ENCODE results near the gene ANKRD52.

ANKRD52 gene

DNA sequence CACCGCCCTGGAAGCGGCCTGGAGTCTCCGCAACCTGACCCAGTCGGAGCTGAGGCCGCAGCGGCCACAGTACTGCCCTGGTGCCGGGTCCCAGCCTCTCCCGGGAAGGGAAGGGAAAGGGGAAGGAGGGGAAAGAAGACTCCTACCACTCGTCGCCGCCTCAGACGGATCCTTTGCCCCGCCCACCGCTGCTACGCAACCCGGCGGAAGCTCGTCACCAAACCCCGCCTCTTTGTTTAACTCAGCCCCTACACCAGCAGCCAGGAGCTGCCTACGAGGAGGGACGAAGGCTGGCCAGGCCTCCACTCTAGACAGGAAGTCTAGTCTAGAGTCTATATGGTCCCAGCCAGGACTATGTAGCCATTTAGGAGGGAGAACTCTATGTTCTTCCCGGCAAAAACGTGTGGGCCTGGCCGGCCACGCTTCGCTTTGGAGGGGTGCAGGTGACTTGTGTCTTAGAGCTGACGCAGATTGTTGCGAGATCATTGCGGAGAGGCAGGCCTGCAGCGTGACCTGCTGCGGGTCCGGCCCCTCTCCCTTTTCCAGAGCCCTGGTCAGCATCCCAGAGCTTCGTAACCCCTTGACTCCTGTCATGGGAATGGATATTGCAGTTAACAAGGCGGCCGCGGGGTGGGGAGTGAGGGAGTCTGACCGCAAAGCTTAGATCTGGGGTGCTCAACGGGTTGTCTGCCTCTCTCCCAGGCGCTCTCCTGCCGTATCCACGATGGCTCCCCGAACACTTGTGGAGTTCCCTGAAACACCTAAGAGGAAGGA, 36.2 kb downstream of the ANKRD52 start, which contains the start of gene RNF41:
TSS of gene RNF41 (minus strand) at position 166 of the 774 bp plus-strand sequence. CDS start 7,875 bp downstream, outside the sequence.
- peaks cover 13% of the 10 kb centered on the region; the same call in 1 of the 2 replicates for H3K4me1 ChIP-seq (ENCODE audit: insufficient read depth, low read length)
- peak within 1 kb of the TSS; percentile 95 for H3K4me3 ChIP-seq (ENCODE audit: low read length)
- peak within 1 kb of the TSS; percentile 94 for H3K9ac ChIP-seq (ENCODE audit: low read depth, low read length)
- H3K27ac ChIP-seq (ENCODE audit: low read length) = peak within 1 kb of the TSS; percentile 93
- no peaks in the 10 kb centered on the region for H3K27me3 ChIP-seq (ENCODE audit: insufficient read depth, low read length)
- H3K36me3 ChIP-seq (ENCODE audit: insufficient read depth, low read depth, low read length) = peaks cover 11% of the 10 kb centered on the region; the same call in 1 of the 2 replicates
- H3K9me3 ChIP-seq (ENCODE audit: insufficient read depth, low read depth, low read length) = no peaks in the 10 kb centered on the region

- peaks cover 15% of the 10 kb centered on the region for H3K36me3 ChIP-seq (ENCODE audit: insufficient read depth, low read depth, low read length)
- H3K27ac ChIP-seq (ENCODE audit: low read length) = peak overlapping the region; percentile 86
- no peaks in the 10 kb centered on the region for H3K27me3 ChIP-seq (ENCODE audit: insufficient read depth, low read length)
- H3K9me3 ChIP-seq (ENCODE audit: insufficient read depth, low read depth, low read length) = no peaks in the 10 kb centered on the region
- peak overlapping the region; percentile 94 for H3K9ac ChIP-seq (ENCODE audit: low read depth, low read length)
- H3K4me3 ChIP-seq (ENCODE audit: low read length) = peak overlapping the region; percentile 95
- H3K4me1 ChIP-seq (ENCODE audit: insufficient read depth, low read length) = peaks cover 13% of the 10 kb centered on the region; the same call in 1 of the 2 replicates
These were observed 36.9 kb downstream of the ANKRD52 start for GRCh38 chr12:56221232-56221756.

- H3K36me3 ChIP-seq (ENCODE audit: insufficient read depth, low read depth, low read length) = peaks cover 16% of the 10 kb centered on the region
- peaks cover 13% of the 10 kb centered on the region; the same call in 1 of the 2 replicates for H3K4me1 ChIP-seq (ENCODE audit: insufficient read depth, low read length)
- H3K4me3 ChIP-seq (ENCODE audit: low read length) = peak overlapping the region; percentile 95
- peak overlapping the region; percentile 86 for H3K27ac ChIP-seq (ENCODE audit: low read length)
- H3K9me3 ChIP-seq (ENCODE audit: insufficient read depth, low read depth, low read length) = no peaks in the 10 kb centered on the region
- no peaks in the 10 kb centered on the region for H3K27me3 ChIP-seq (ENCODE audit: insufficient read depth, low read length)
- peak overlapping the region; percentile 94 for H3K9ac ChIP-seq (ENCODE audit: low read depth, low read length)
These were observed 37.5 kb downstream of the ANKRD52 start for GRCh38 chr12:56220611-56221231.

DNA sequence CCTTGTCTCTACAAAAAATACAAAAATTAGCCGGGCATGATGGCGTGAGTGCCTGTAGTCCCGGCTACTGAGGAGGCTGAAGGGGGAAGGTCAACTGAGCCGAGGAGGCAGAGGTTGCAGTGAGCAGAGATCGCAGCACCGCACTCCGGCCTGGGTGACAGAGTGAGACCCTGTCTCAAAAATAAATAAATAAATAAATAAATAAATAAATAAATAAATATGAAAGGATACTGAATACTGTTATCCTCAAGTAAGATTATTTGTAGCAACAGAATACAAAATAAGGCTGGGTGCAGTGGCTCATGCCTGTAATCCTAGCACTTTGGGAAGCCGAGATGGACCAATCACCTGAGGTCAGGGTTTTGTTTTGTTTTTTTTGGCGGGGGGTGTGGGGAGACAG, 38.3 kb downstream of the ANKRD52 start:
- H3K4me3 ChIP-seq (ENCODE audit: low read length) = no peak overlapping the region
- H3K27ac ChIP-seq (ENCODE audit: low read length) = no peak overlapping the region
- H3K27me3 ChIP-seq (ENCODE audit: insufficient read depth, low read length) = no peaks in the 10 kb centered on the region
- H3K4me1 ChIP-seq (ENCODE audit: insufficient read depth, low read length) = peaks cover 13% of the 10 kb centered on the region; the same call in 1 of the 2 replicates
- no peak overlapping the region for H3K9ac ChIP-seq (ENCODE audit: low read depth, low read length)
- no peaks in the 10 kb centered on the region for H3K9me3 ChIP-seq (ENCODE audit: insufficient read depth, low read depth, low read length)
- H3K36me3 ChIP-seq (ENCODE audit: insufficient read depth, low read depth, low read length) = peaks cover 22% of the 10 kb centered on the region

DNA sequence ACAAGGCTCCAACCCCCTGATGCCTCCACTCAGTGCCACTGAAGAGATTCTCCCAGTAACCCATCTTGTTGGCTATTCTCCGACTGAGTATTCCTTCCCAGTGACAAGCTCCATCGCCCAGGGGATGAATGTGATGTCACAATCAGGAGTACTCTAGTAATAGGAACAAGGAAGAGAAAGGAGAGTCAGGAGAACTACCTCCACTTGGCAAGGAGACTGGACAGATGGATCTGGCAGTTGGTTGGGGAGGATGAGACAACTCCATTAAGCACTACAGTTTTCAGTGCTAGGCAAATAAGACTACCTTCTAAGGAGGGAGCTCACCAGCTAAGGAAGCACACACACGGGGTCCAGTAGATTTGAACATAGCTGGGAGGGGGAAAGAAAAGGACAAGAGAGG, 41.7 kb downstream of the ANKRD52 start:
- no peak overlapping the region for H3K4me3 ChIP-seq (ENCODE audit: low read length)
- H3K27me3 ChIP-seq (ENCODE audit: insufficient read depth, low read length) = no peaks in the 10 kb centered on the region
- no peaks in the 10 kb centered on the region for H3K9me3 ChIP-seq (ENCODE audit: insufficient read depth, low read depth, low read length)
- no peak overlapping the region for H3K9ac ChIP-seq (ENCODE audit: low read depth, low read length)
- H3K27ac ChIP-seq (ENCODE audit: low read length) = no peak overlapping the region
- peaks cover 3% of the 10 kb centered on the region; the same call in 1 of the 2 replicates for H3K4me1 ChIP-seq (ENCODE audit: insufficient read depth, low read length)
- H3K36me3 ChIP-seq (ENCODE audit: insufficient read depth, low read depth, low read length) = peaks cover 56% of the 10 kb centered on the region

DNA sequence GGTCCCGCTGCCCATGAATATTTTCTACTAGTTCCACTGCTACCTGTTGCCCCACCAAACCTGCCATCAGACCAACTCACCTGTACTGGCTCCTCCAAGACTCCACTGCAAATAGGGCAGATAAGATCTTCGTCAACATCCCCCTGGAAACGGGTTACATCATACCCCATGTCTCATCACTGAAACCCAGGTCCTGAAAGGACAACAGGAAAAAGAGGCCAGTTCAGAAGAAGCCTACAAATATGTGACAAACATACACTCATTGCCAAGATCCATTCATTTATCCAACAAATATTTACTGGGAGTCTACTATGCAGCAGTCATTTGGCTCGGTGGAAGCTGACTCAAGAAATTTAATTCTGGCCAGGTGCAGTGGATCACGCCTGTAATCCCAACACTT, 44.3 kb downstream of the ANKRD52 start:
- H3K9me3 ChIP-seq (ENCODE audit: insufficient read depth, low read depth, low read length) = no peaks in the 10 kb centered on the region
- no peaks in the 10 kb centered on the region for H3K4me1 ChIP-seq (ENCODE audit: insufficient read depth, low read length)
- no peaks in the 10 kb centered on the region for H3K27me3 ChIP-seq (ENCODE audit: insufficient read depth, low read length)
- H3K4me3 ChIP-seq (ENCODE audit: low read length) = no peak overlapping the region
- H3K27ac ChIP-seq (ENCODE audit: low read length) = no peak overlapping the region
- peaks cover 78% of the 10 kb centered on the region for H3K36me3 ChIP-seq (ENCODE audit: insufficient read depth, low read depth, low read length)
- H3K9ac ChIP-seq (ENCODE audit: low read depth, low read length) = no peak overlapping the region

- H3K36me3 ChIP-seq (ENCODE audit: insufficient read depth, low read depth, low read length) = peaks cover 84% of the 10 kb centered on the region
- H3K4me1 ChIP-seq (ENCODE audit: insufficient read depth, low read length) = no peaks in the 10 kb centered on the region
- H3K27ac ChIP-seq (ENCODE audit: low read length) = no peak overlapping the region
- no peak overlapping the region for H3K9ac ChIP-seq (ENCODE audit: low read depth, low read length)
- H3K9me3 ChIP-seq (ENCODE audit: insufficient read depth, low read depth, low read length) = no peaks in the 10 kb centered on the region
- no peak overlapping the region for H3K4me3 ChIP-seq (ENCODE audit: low read length)
- H3K27me3 ChIP-seq (ENCODE audit: insufficient read depth, low read length) = no peaks in the 10 kb centered on the region
These were observed 45.8 kb downstream of the ANKRD52 start for GRCh38 chr12:56212361-56212760.

GRCh38 chr12:56208006-56208405, 50.2 kb downstream of the ANKRD52 start:
- no peaks in the 10 kb centered on the region for H3K9me3 ChIP-seq (ENCODE audit: insufficient read depth, low read depth, low read length)
- H3K27ac ChIP-seq (ENCODE audit: low read length) = no peak overlapping the region
- no peak overlapping the region for H3K9ac ChIP-seq (ENCODE audit: low read depth, low read length)
- no peaks in the 10 kb centered on the region for H3K4me1 ChIP-seq (ENCODE audit: insufficient read depth, low read length)
- H3K4me3 ChIP-seq (ENCODE audit: low read length) = no peak overlapping the region
- peaks cover 82% of the 10 kb centered on the region for H3K36me3 ChIP-seq (ENCODE audit: insufficient read depth, low read depth, low read length)
- no peaks in the 10 kb centered on the region for H3K27me3 ChIP-seq (ENCODE audit: insufficient read depth, low read length)

DNA sequence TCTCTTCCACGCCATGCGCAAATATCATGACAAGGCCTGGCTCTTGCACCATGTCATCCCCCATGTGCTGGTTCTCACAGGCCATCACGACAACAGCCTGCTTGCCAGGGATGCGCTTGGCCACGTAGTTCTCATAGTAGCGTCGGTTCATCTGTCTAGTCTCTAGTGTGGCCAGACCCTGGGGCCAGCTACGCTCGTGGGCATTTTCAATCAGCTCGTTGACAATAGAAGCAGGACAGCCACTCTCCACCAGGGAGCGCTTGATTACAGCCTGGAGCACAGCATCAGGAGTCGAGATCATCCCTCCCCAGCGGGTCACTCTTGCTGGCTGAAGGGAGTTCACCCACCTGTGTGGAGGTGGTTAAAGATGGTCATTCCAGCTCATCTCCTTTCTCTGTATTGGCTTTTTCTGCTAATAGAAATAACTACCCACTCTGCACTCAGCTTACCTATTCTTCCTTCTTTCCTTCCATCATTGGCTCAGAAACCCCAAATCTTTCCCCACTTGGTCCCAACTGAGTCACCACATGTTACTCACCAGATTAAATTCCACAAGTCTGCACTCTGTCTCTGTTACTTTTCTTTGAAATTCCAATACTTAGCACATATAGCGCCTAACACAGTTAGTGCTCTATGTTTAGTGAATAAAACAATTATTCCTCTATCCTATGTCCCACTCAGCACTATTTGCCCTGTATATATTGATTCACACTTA, 51.6 kb downstream of the ANKRD52 start:
- H3K4me3 ChIP-seq (ENCODE audit: low read length) = no peak overlapping the region
- peaks cover 68% of the 10 kb centered on the region for H3K36me3 ChIP-seq (ENCODE audit: insufficient read depth, low read depth, low read length)
- no peaks in the 10 kb centered on the region for H3K4me1 ChIP-seq (ENCODE audit: insufficient read depth, low read length)
- H3K9ac ChIP-seq (ENCODE audit: low read depth, low read length) = no peak overlapping the region
- H3K27me3 ChIP-seq (ENCODE audit: insufficient read depth, low read length) = no peaks in the 10 kb centered on the region
- H3K27ac ChIP-seq (ENCODE audit: low read length) = no peak overlapping the region
- no peaks in the 10 kb centered on the region for H3K9me3 ChIP-seq (ENCODE audit: insufficient read depth, low read depth, low read length)

- H3K4me1 ChIP-seq (ENCODE audit: insufficient read depth, low read length) = no peaks in the 10 kb centered on the region
- no peak overlapping the region for H3K4me3 ChIP-seq (ENCODE audit: low read length)
- no peaks in the 10 kb centered on the region for H3K9me3 ChIP-seq (ENCODE audit: insufficient read depth, low read depth, low read length)
- peaks cover 59% of the 10 kb centered on the region for H3K36me3 ChIP-seq (ENCODE audit: insufficient read depth, low read depth, low read length)
- H3K27ac ChIP-seq (ENCODE audit: low read length) = no peak overlapping the region
- H3K27me3 ChIP-seq (ENCODE audit: insufficient read depth, low read length) = no peaks in the 10 kb centered on the region
- H3K9ac ChIP-seq (ENCODE audit: low read depth, low read length) = no peak overlapping the region
These were observed 52.7 kb downstream of the ANKRD52 start for GRCh38 chr12:56205445-56205844.

GRCh38 chr12:56204275-56204674, 53.9 kb downstream of the ANKRD52 start:
- Histone ChIP-seq H3K27ac (ENCODE audit: low read length) (no peak overlapping the region), H3K4me1 (ENCODE audit: insufficient read depth, low read length) (no peaks in the 10 kb centered on the region), H3K27me3 (ENCODE audit: insufficient read depth, low read length) (no peaks in the 10 kb centered on the region), H3K4me3 (ENCODE audit: low read length) (no peak overlapping the region), H3K9ac (ENCODE audit: low read depth, low read length) (no peak overlapping the region), H3K36me3 (ENCODE audit: insufficient read depth, low read depth, low read length) (peaks cover 49% of the 10 kb centered on the region), H3K9me3 (ENCODE audit: insufficient read depth, low read depth, low read length) (no peaks in the 10 kb centered on the region)
